HepG2 (cell line): ENCODE results near the gene ABCB11. TPM values are rescaled to one million over a fixed set of nuclear protein-coding genes. Genes with fewer than 3 reads are reported as not detected.
"Not testable (repeated sequence)": the region's sequence is repeated elsewhere in the genome, so short reads cannot be mapped to it uniquely, and the experiment has no call there.

Experiments
- ATAC-seq: fragments of 200-7000 bp; cut with Tn5 transposase; 3 replicates; pipeline ENCODE4 v1.9.1; 2020; ENCODE audit warnings: mild to moderate bottlenecking, moderate library complexity
- BruUV-seq: library from RNA; stranded (reverse); fragments of 400-500 nt; replicated peaks from 2 replicates; lab custom pipeline; 2021; lab: Mats Ljungman, UMichigan
- CTCF ChIA-PET: fragments of 300-600 bp; formaldehyde crosslinking; extraction: SDS; loops from one replicate; lab custom pipeline; 2021; ENCODE audit warnings: low total read pairs, inconsistent platforms, low intra/inter-chr PET ratio; lab: Yijun Ruan, JAX
- POLR2A ChIA-PET: fragments of 350-600 bp; sonication (Branson Sonifier 250); formaldehyde crosslinking; loops from one replicate; lab custom pipeline; 2020; ENCODE audit warnings: antibody characterized with exemption, inconsistent platforms; lab: Yijun Ruan, JAX
- DNase-seq: peaks from one replicate; pipeline ENCODE4 v3.0.0-alpha.2; 2015; ENCODE audit warnings: low spot score
- FAIRE-seq: peaks from 3 replicates; lab custom pipeline; 2011; peaks lifted over from hg19 to GRCh38; lab: Jason Lieb, UNC
- H2AFZ ChIP-seq: one replicate; pipeline ENCODE4 v1.6.1; 2011; ENCODE audit warnings: low read length, inconsistent platforms
- H3K27ac ChIP-seq: fragments of 300-600 bp; 3 replicates; pipeline ENCODE4 v1.8.0; 2011; ENCODE audit warnings: mixed run types, mild to moderate bottlenecking, mixed read lengths, low read length, inconsistent platforms; ENCODE audit not compliant: insufficient read depth; ENCODE audit errors: extremely low read length
- H3K27me3 ChIP-seq, 2 experiments: fragments of 200-600 bp in 1 of 2; 2 replicates in 1 of 2; 3 replicates in 1 of 2; pipeline versions ENCODE4 v1.6.0 to v1.8.0; 2011; ENCODE audit warnings: low read length in 2 of 2, mild to moderate bottlenecking in 2 of 2, moderate library complexity in 2 of 2, inconsistent platforms in 1 of 2; ENCODE audit not compliant: insufficient read depth in 2 of 2, control insufficient read depth in 1 of 2
- H3K36me3 ChIP-seq, 2 experiments: fragments of 200-600 bp in 1 of 2; replicated peaks in 1 of 2; 2 replicates in 1 of 2; 3 replicates in 1 of 2; pipeline versions ENCODE4 v1.5.1 to v1.8.0; 2011; ENCODE audit warnings: low read length in 2 of 2, inconsistent platforms in 1 of 2; ENCODE audit not compliant: insufficient read depth in 2 of 2, control insufficient read depth in 1 of 2
- H3K4me1 ChIP-seq: 2 replicates; pipeline ENCODE4 v1.5.1; 2012; ENCODE audit warnings: low read length, inconsistent platforms; ENCODE audit not compliant: insufficient read depth
- H3K4me2 ChIP-seq: 2 replicates; pipeline ENCODE4 v1.6.0; 2011; ENCODE audit warnings: low read depth, low read length, inconsistent platforms
- H3K4me3 ChIP-seq, 3 experiments: fragments of 200-600 bp in 1 of 3; sonication (generic), shearing (Covaris generic) in 1 of 3; replicated peaks in 1 of 3; 2 replicates each; pipeline ENCODE4 v1.5.1; 2011 to 2016; ENCODE audit warnings: low read length in 3 of 3, inconsistent platforms in 2 of 3, low read depth in 2 of 3, mild to moderate bottlenecking in 2 of 3, control low read depth in 1 of 3, mixed read lengths in 1 of 3; ENCODE audit not compliant: insufficient read depth in 1 of 3
- H3K79me2 ChIP-seq: one replicate; pipeline ENCODE4 v1.6.1; 2011; ENCODE audit warnings: low read length, inconsistent platforms; ENCODE audit not compliant: insufficient read depth
- H3K9ac ChIP-seq: 2 replicates; pipeline ENCODE4 v1.6.0; 2011; ENCODE audit warnings: mild to moderate bottlenecking, low read depth, low read length, inconsistent platforms; ENCODE audit not compliant: insufficient read depth
- H3K9me3 ChIP-seq: 2 replicates; pipeline ENCODE4 v1.5.1; 2012; ENCODE audit warnings: mild to moderate bottlenecking, low read length
- H4K20me1 ChIP-seq: 2 replicates; pipeline ENCODE4 v1.6.0; 2011; ENCODE audit warnings: inconsistent platforms, mild to moderate bottlenecking, low read length, moderate library complexity; ENCODE audit not compliant: insufficient read depth
- NFKB2 ChIP-seq: sonication (generic); formaldehyde crosslinking; IDR thresholded peaks from 2 replicates; pipeline ENCODE4 v1.4.0; 2020; ENCODE audit warnings: missing genetic modification reagents, borderline replicate concordance
- RFX5 ChIP-seq: IDR thresholded peaks from 2 replicates; pipeline ENCODE4 v1.6.1; 2011; ENCODE audit warnings: low read depth, low read length, improper control_type of control experiment
- ZNF264 ChIP-seq: sonication (generic); formaldehyde crosslinking; IDR thresholded peaks from 2 replicates; pipeline ENCODE4 v1.4.0; 2020; ENCODE audit warnings: missing genetic modification reagents
- ZNF34 ChIP-seq: sonication (generic); formaldehyde crosslinking; IDR thresholded peaks from 2 replicates; pipeline ENCODE4 v1.4.0; 2020; ENCODE audit warnings: mild to moderate bottlenecking, missing genetic modification reagents, borderline replicate concordance
- ZNF670 ChIP-seq: sonication (generic); formaldehyde crosslinking; IDR thresholded peaks from 2 replicates; pipeline ENCODE4 v1.8.0; 2022; ENCODE audit warnings: mild to moderate bottlenecking, missing genetic modification reagents, borderline replicate concordance
- ZSCAN22 ChIP-seq: sonication (generic); formaldehyde crosslinking; IDR thresholded peaks from 2 replicates; pipeline ENCODE4 v1.4.0; 2020; ENCODE audit warnings: mild to moderate bottlenecking, missing genetic modification reagents
- WGBS: methylation state at CpG from one replicate; pipeline ENCODE4 v1.1.6; 2017; ENCODE audit warnings: low lambda C conversion rate; 5-methylcytosine and 5-hydroxymethylcytosine counted together
- in situ Hi-C: cut with HindIII; loops from 2 replicates; pipeline ENCODE4 v1.10.0; 2017; ENCODE audit warnings: low pct_unique_long_range_greater_than_20kb; ENCODE audit not compliant: extremely low pct_ligation_motif_present
- intact Hi-C: fragments of 100-400 bp; cut with micrococcal nuclease; formaldehyde crosslinking; loops from one replicate; pipeline ENCODE4 v1.10.0; 2022; ENCODE audit not compliant: unreplicated experiment
- polyA plus RNA-seq, 8 experiments: library from polyadenylated mRNA; depleted of rRNA in 3 of 8; stranded (reverse) in 7 of 8; unstranded in 1 of 8; fragments of >200 nt; fragmentation: Illumina TruSeq in 4 of 8; extraction: Trizol in 4 of 8; gene quantifications; 2 replicates each; pipeline versions ENCODE4 v1.2.1 to v1.2.3, GENCODE V29; 2011 to 2016; ENCODE audit warnings: low read depth in 4 of 8, missing spikeins in 1 of 8, mixed read lengths in 1 of 8; ENCODE audit not compliant: insufficient read depth in 1 of 8
- total RNA-seq, 5 experiments: library from RNA; depleted of rRNA; stranded (reverse); fragments of >200 nt; fragmentation: Illumina TruSeq; extraction: Trizol; gene quantifications; 2 replicates each; pipeline ENCODE4 v1.2.3, GENCODE V29; 2016; ENCODE audit warnings: low read depth in 1 of 5
- TF ChIP-seq, protein P1 (sequence below): sonication (generic); formaldehyde crosslinking; IDR thresholded peaks from 2 replicates; pipeline ENCODE4 v1.5.0; 2020; ENCODE audit warnings: missing genetic modification reagents, mild to moderate bottlenecking, borderline replicate concordance

ABCB11 gene
- total and polyA plus RNA-seq, 2 of the 13 experiments (the other 11 are each of a cell fraction or from before 2014, with no cell fraction given): not detected

DNA sequence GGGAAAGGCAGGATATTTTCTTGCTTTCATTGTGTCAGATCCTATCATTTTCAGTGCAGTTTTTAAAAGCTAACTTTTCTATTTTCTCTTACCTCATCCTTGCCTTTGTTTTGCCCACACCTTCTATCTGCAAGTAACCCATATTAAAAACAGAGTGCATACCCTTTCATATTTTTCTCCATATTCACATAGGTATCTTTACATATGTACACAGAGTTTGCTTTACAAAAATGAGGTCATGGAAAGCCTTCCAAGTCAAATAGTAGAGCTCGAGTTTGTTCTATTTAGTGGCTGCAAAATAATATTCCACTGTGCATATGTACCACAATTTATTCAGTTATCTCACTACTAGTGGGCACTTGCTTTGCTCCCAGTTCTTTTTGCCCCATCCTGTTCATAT, 34.3 kb upstream of the ABCB11 start (continued):
- TF ChIP-seq, protein P1, sequence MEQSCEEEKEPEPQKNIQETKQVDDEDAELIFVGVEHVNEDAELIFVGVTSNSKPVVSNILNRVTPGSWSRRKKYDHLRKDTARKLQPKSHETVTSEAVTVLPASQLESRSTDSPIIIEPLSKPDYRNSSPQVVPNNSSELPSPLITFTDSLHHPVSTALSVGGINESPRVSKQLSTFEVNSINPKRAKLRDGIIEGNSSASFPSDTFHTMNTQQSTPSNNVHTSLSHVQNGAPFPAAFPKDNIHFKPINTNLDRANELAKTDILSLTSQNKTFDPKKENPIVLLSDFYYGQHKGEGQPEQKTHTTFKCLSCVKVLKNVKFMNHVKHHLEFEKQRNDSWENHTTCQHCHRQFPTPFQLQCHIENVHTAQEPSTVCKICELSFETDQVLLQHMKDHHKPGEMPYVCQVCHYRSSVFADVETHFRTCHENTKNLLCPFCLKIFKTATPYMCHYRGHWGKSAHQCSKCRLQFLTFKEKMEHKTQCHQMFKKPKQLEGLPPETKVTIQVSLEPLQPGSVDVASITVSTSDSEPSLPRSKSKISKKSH (CRISPR knock-in tag): no peak
- TF ChIP-seq ZNF670 (CRISPR knock-in tag): no peak
- no peak for TF ChIP-seq NFKB2 (CRISPR knock-in tag)
- TF ChIP-seq ZNF264 (CRISPR knock-in tag): no peak
- TF ChIP-seq RFX5: no peak
- no peak for TF ChIP-seq ZNF34
- TF ChIP-seq ZSCAN22: no peak

DNA sequence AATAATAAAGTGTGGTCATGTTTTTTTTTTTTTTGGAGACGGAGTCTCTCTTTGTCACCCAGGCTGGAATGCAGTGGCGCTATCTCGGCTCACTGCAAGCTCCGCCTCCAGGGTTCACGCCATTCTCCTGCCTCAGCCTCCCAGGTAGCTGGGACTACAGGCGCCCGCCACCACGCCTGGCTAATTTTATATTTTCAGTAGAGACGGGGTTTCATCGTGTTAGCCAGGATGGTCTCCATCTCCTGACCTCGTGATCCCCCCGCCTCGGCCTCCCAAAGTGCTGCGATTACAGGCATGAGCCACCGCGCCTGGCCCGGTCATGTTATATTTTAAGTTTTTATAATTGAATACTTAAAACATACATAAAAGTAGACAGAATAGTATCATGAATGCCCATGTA, 33.1 kb upstream of the ABCB11 start:
- H3K27ac ChIP-seq, DNase-seq, H3K36me3 ChIP-seq, in situ Hi-C loops, FAIRE-seq, POLR2A ChIA-PET, H2AFZ ChIP-seq, H4K20me1 ChIP-seq, ATAC-seq, H3K79me2 ChIP-seq, H3K4me3 ChIP-seq, H3K9ac ChIP-seq, CTCF ChIA-PET, H3K4me1 ChIP-seq, intact Hi-C loops, BruUV-seq, H3K27me3 ChIP-seq, H3K4me2 ChIP-seq, H3K9me3 ChIP-seq: not testable (repeated sequence)
- 66% methylated on average over 17 of the region's 17 CpGs for WGBS

DNA sequence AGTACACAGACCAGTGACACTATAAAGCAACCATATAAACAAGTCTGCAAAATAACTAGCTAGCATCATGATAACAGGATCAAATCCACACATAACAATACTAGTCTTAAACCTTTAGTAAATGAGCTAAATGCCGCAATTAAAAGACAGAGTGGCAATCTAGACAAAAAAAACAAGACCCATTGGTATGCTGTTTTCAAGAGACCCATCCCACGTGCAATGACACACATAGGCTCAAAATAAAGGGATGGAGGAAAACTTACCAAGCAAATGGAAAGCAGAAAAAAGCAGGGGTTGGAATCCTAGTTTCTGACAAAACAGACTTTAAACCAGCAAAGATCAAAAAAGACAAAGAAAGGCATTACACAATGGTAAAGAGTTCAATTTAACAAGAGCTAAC, 23.5 kb upstream of the ABCB11 start:
- CTCF ChIA-PET, intact Hi-C loops: not testable (repeated sequence)

More for the DNA sequence above, 23.5 kb upstream of the ABCB11 start:
- DNase-seq, H3K79me2 ChIP-seq, BruUV-seq, H2AFZ ChIP-seq, H3K27ac ChIP-seq, in situ Hi-C loops, H3K9ac ChIP-seq, H3K4me3 ChIP-seq, FAIRE-seq, H3K4me2 ChIP-seq, H3K36me3 ChIP-seq, H3K4me1 ChIP-seq, POLR2A ChIA-PET, H3K27me3 ChIP-seq, ATAC-seq, H4K20me1 ChIP-seq: not testable (repeated sequence)
- WGBS: 0% methylated on average over 2 of the region's 2 CpGs
- peaks cover 14% of the 10 kb centered on the region for H3K9me3 ChIP-seq
